Activated naive CD4-positive, alpha-beta T cell treated with anti-CD3 and anti-CD28 coated beads, Interleukin-2, amount 50 U/mL, for 72 hours (primary cell): ENCODE data around the gene KRT81. TPM values are rescaled to one million over a fixed set of nuclear protein-coding genes. Genes with fewer than 3 reads are reported as not detected.
"Not testable (repeated sequence)": the region's sequence is repeated elsewhere in the genome, so short reads cannot be mapped to it uniquely, and the experiment has no call there.

ENCODE experiments used
- ATAC-seq, 2 donors: fragments of 150-1000 bp; cut with Tn5 transposase; 2 replicates each; pipeline ENCODE4 v1.10.0; 2021; ENCODE audit warnings: mild to moderate bottlenecking in 2 of 2, moderate library complexity in 2 of 2
- DNase-seq, 2 donors: peaks; one replicate each; pipeline ENCODE4 v3.0.0; 2021 to 2022; ENCODE audit warnings: low spot score in 2 of 2
- H3K27ac Mint-ChIP-seq, 2 donors: one replicate each; pipeline ENCODE4 v1.8.0; 2022; ENCODE audit warnings: mild to moderate bottlenecking in 2 of 2, mixed read lengths in 2 of 2
- H3K36me3 Mint-ChIP-seq, 2 donors: one replicate each; pipeline ENCODE4 v1.8.0; 2022; ENCODE audit warnings: mixed read lengths in 2 of 2
- H3K9me3 Mint-ChIP-seq, 2 donors: one replicate each; pipeline ENCODE4 v1.8.0; 2022; ENCODE audit warnings: mixed read lengths in 2 of 2
- total RNA-seq, 2 donors: library from RNA; stranded (reverse); gene quantifications; one replicate each; pipeline ENCODE4 v1.2.3, GENCODE V29; 2022

KRT81 gene
- total RNA-seq, 2 donors from 2014 or later, result not detected

GRCh38 chr12:52321418-52321817 lies 30.1 kb upstream of the KRT81 start:
- Mint-ChIP-seq H3K27ac (no peak overlapping the region), H3K36me3 (no peaks in the 10 kb centered on the region), H3K9me3 (no peaks in the 10 kb centered on the region)
- no peak for ATAC-seq
- no peak for DNase-seq

GRCh38 chr12:52320784-52321400 lies 29.6 kb upstream of the KRT81 start, which contains the start of gene KRT83:
TSS of gene KRT83 (minus strand) at chr12:52321398. CDS start at chr12:52321335, 63 bp downstream.
- DNase-seq (no peak), ATAC-seq (no peak)
- Mint-ChIP-seq H3K27ac (peak within 1 kb of the TSS in 1 of 2 donors; percentile 23), H3K36me3 (no peaks in the 10 kb centered on the region), H3K9me3 (no peaks in the 10 kb centered on the region)

DNA sequence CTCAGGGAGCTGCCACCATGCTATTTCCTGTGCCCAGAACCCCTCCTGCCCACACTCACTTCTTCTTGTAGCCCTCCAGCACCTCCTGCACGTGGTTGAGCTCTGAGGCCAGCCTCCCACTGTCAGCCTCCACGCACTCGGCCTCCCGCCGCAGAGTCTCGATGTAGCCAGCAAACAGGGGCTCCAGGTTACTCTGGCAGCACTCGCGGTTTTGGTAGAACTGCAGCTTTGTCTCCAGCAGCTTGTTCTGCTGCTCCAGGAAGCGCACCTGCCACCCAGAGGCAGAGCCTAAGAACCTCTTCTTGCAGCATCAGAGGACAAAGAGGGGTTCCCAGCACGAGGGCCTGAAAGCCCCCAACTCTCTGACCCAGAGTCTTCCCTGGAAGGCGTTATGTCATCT lies 27.8 kb upstream of the KRT81 start:
- no peak for DNase-seq
- no peak overlapping the region for H3K27ac Mint-ChIP-seq

GRCh38 chr12:52318241-52318990 lies 27.1 kb upstream of the KRT81 start:
- Mint-ChIP-seq H3K9me3 (no peaks in the 10 kb centered on the region), H3K36me3 (no peaks in the 10 kb centered on the region), H3K27ac (no peak overlapping the region)
- ATAC-seq (no peak), DNase-seq (no peak)

More for the DNA sequence above, 27.8 kb upstream of the KRT81 start:
- no peak for ATAC-seq
- Mint-ChIP-seq H3K9me3 (no peaks in the 10 kb centered on the region), H3K36me3 (no peaks in the 10 kb centered on the region)

DNA sequence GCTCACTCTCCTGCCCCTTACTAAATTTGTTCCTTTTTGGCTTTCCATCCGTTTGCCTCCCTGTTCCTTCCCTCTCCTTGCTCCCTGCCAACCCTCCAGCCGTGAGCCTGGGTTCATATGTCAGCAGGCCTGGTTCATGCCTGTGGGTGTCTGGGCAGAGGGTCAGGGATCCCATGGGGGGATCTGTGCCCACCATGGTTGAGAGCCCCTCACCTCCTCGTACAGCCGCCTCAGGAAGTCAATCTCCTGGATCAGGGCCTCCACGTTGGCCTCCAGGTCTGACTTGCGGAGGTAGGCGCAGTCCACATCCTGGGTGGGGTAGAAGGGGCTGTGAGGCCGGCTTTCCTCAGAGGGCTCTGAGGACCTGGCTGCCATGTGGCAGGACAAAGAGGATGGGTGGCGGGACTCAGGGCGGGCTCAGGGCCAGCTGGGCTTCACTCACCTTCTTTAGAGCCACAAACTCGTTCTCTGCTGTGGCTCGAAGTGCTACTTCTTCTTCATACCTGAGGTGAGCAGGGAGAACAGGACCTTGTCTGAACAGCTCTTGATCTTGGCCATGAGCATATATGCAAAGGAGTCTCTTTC lies 26.2 kb upstream of the KRT81 start:
- ATAC-seq (no peak), DNase-seq (no peak)
- no peaks in the 10 kb centered on the region for H3K9me3 Mint-ChIP-seq
- no peaks in the 10 kb centered on the region for H3K36me3 Mint-ChIP-seq
- H3K27ac Mint-ChIP-seq, result no peak overlapping the region

DNA sequence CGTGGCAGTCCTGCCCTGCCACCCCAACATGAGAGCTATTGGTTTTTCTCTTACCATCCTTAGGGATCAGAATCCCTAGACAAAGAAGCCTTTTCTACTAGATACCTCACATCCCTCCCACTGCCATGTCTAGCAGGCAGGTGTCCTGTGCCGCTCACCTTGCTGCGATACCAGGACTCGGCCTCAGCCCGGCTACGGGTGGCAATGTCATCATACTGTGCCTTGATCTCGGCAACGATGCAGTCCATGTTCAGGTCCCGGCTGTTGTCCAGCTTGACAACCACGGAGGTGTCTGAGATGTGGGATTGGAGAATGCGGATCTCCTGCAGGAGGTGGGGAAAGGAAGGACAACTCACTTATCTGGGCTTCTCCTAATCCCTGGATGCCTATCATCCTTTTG lies 25.4 kb upstream of the KRT81 start:
- Mint-ChIP-seq H3K9me3 (no peaks in the 10 kb centered on the region), H3K36me3 (no peaks in the 10 kb centered on the region), H3K27ac (no peak overlapping the region)
- ATAC-seq, result no peak
- DNase-seq, result no peak

DNA sequence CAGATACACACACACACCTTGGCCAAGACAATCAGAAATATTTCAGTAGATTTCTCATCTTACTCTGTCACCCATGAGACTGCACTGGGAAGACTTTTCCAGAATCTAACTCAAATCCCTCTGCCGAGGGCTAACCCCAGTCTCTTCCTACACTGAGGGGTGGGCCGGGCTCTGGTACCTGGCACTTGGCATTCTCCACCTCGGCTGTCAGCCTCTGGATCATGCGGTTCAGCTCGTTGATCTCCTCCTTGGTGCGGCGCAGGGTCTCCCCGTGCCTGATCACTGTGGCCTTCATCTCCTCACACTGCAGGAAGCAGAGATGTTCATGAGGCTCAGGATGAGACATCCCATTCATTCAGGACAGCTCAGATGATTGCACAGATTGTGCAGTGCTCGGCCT lies 25.0 kb upstream of the KRT81 start:
- H3K36me3 Mint-ChIP-seq, result no peaks in the 10 kb centered on the region
- DNase-seq (no peak), ATAC-seq (no peak)
- no peak overlapping the region for H3K27ac Mint-ChIP-seq
- H3K9me3 Mint-ChIP-seq, result no peaks in the 10 kb centered on the region

DNA sequence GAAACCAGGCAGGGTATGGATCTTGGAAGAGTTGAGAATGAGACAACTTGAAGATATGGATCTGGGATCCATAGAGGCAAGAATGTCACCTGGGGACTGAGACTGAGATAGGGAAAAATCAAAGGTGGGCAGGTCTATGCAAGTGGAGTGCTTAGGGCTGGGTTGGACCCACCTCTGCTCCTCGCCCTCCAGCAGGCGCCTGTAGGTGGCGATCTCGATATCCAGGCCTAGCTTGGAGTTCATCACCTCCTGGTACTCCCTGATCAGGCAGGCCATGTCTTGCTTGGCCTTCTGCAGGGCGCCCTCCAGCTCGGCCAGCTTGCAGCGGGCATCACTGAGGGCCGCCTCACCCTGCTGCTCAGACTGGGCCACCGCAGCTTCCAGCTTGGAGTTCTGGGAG lies 24.4 kb upstream of the KRT81 start:
- H3K27ac Mint-ChIP-seq, H3K36me3 Mint-ChIP-seq, H3K9me3 Mint-ChIP-seq: not testable (repeated sequence)
- ATAC-seq (peak in 1 of 2 donors; percentile 48), DNase-seq (peak in 1 of 2 donors; percentile 54)

DNA sequence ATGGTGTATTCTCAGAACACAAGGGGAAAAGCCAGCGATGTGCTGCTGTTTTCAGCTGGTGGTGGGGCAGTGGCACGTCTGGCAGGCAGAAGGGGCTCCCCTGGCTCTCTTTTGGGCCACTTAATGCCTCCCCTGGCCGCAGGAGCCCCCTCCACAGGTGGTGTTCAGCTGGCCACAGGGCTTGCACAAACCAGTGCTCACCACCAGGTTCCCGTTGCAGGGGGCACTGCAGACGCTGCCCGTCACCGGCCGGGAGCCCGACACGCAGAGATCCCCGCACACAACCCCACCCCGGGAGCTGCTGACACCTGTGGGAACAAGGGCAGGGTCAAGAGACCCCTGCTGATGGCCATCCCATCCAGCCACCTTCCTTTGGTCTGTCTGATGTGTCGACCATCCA lies 23.2 kb upstream of the KRT81 start:
- Mint-ChIP-seq H3K27ac (no peak overlapping the region), H3K9me3 (no peaks in the 10 kb centered on the region), H3K36me3 (no peaks in the 10 kb centered on the region)
- DNase-seq (no peak), ATAC-seq (no peak)

- no peak for DNase-seq
- Mint-ChIP-seq H3K27ac (no peak overlapping the region), H3K36me3 (peaks cover 0 to under 1% of the 10 kb centered on the region in 2 donors), H3K9me3 (no peaks in the 10 kb centered on the region)
- no peak for ATAC-seq
Observed at GRCh38 chr12:52313926-52314325, 22.6 kb upstream of the KRT81 start.

DNA sequence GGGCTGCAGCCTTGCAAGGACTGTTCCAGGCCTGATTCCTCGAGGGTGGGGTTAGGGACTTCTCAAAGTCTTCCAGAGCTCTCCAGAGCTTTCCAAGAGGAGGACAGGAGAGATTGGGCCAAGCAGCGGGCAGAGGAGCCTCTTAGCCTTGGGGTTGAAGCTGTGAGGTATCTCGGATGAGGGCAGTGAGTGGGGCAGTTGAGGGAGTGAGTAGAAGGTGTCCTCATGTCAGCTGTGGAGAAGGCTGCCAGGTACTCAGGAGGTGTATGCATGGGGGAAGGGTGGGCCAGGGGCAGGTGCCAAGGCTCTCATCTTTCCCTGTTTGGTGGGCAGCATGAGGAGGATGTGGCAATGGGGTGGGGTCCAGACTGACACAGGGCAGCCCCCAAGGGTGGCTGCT lies 22.1 kb upstream of the KRT81 start:
- ATAC-seq (no peak), DNase-seq (no peak)
- Mint-ChIP-seq H3K9me3 (no peaks in the 10 kb centered on the region), H3K27ac (no peak overlapping the region), H3K36me3 (peaks cover 0 to 4% of the 10 kb centered on the region in 2 donors)

- DNase-seq, result no peak
- Mint-ChIP-seq H3K9me3 (no peaks in the 10 kb centered on the region), H3K36me3 (peaks cover 0 to 4% of the 10 kb centered on the region in 2 donors), H3K27ac (no peak overlapping the region)
- ATAC-seq, result no peak
Observed at GRCh38 chr12:52312086-52312485, 20.8 kb upstream of the KRT81 start.

GRCh38 chr12:52311285-52311648 lies 19.9 kb upstream of the KRT81 start:
- no peak for ATAC-seq
- no peak for DNase-seq
- H3K36me3 Mint-ChIP-seq, result peaks cover 0 to 4% of the 10 kb centered on the region in 2 donors
- no peaks in the 10 kb centered on the region for H3K9me3 Mint-ChIP-seq
- H3K27ac Mint-ChIP-seq, result no peak overlapping the region

- no peak for ATAC-seq
- DNase-seq, result no peak
- Mint-ChIP-seq H3K9me3 (no peaks in the 10 kb centered on the region), H3K36me3 (peaks cover 0 to 4% of the 10 kb centered on the region in 2 donors), H3K27ac (no peak overlapping the region)
Observed at GRCh38 chr12:52310622-52311284, 19.4 kb upstream of the KRT81 start.

DNA sequence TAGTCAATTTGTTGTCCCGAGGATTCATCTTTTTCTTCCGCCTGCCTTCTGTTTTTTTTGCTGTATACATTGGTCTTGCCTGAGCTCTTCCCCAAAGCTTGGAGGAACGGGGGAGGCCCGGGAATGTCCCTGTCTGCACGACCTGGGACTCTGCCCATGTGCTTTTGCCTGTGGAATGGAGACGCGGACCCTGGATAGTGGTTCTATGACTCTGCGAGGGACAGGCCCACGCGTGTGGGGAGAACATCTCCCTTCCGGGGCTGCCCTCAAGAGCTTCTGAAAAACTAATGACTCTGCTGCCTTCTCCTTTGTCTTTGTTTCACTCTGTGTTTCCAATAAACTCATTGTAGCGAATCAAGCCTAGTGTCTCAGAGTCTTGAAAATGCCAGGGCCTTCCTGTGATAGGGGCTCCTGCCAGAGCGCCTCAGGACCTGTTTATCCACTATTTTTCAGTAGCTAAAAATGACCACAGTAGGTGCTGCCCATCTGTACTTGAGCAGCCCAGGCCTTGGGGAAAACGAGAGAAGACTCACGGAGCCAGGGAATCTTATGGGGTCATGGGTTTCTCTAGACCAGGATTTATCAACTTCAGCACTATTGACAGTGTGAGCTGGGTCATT lies 17.6 kb upstream of the KRT81 start:
- Mint-ChIP-seq H3K9me3 (no peaks in the 10 kb centered on the region), H3K27ac (peak overlapping the region in 1 of 2 donors; percentile 81), H3K36me3 (peaks cover 0 to 4% of the 10 kb centered on the region in 2 donors)
- ATAC-seq, result no peak
- DNase-seq, result no peak

DNA sequence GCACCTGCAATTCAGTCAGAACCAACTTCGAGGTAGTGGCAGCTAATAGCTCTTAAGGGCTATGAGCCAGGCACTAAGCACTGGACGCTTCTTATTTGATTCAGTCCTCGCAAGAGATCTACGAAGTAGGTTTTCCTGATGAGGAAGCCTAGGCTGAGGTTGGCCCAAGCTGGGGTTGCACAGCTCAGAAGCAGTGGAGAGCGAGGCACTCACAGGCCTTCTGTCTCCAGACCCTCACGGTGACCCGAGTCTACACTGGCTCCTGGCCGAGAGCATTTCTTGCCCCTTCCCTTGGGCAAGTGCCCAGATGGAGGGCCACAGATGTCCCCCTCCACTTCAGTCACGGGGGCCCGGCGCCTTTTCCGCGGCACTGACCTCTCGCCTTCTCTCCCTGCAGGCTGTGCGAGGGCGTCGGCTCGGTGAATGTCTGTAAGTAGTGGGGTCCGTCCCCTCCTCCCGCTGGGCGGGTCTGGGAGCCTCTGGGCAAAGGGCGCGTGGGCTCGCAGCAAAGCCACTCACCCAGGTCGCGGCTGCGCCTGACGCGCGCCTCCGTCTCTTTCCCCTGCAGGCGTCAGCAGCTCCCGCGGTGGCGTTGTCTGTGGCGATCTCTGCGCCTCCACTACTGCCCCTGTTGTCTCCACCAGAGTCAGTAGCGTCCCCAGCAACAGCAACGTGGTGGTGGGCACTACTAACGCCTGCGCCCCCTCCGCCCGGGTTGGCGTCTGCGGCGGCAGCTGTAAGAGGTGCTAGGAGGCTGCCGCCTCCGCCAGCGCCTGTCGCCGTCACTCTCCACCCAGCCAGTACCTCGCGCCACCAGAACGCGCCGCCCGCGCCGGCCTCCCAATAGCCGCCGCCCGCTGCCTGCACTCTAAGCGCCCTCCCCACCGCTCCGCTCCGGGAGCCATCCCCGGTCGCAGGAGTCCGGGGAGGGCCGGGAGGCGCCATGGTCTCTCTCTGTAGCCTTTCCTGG lies 16.8 kb upstream of the KRT81 start:
- ATAC-seq (peak; percentile 60 to 92), DNase-seq (peak in 1 of 2 donors; percentile 69)
- H3K36me3 Mint-ChIP-seq, result peaks cover 0 to 4% of the 10 kb centered on the region in 2 donors
- H3K27ac Mint-ChIP-seq, result no peak overlapping the region
- H3K9me3 Mint-ChIP-seq, result no peaks in the 10 kb centered on the region
